Bronchial epithelial cell (primary cell): ENCODE data around the gene EIF4B. TPM values are rescaled to one million over a fixed set of nuclear protein-coding genes. Genes with fewer than 3 reads are reported as not detected.

Experiments
- DNase-seq: peaks from one replicate; pipeline ENCODE4 v3.0.0-alpha.2; 2010; ENCODE audit warnings: low read depth
- FAIRE-seq: peaks from 2 replicates; lab custom pipeline; 2011; peaks lifted over from hg19 to GRCh38; lab: Jason Lieb, UNC
- H3K27me3 ChIP-seq: 2 replicates; pipeline ENCODE4 v1.5.1; 2011; ENCODE audit warnings: low read length; ENCODE audit not compliant: control insufficient read depth, insufficient read depth
- H3K36me3 ChIP-seq: 2 replicates; pipeline ENCODE4 v1.5.1; 2011; ENCODE audit warnings: low read length; ENCODE audit not compliant: control insufficient read depth, insufficient read depth
- H3K4me3 ChIP-seq: 2 replicates; pipeline ENCODE4 v1.5.1; 2011; ENCODE audit warnings: mild to moderate bottlenecking, low read depth, low read length, control low read depth
- CTCF ChIP-seq: IDR thresholded peaks from 2 replicates; pipeline ENCODE4 v1.5.1; 2011; ENCODE audit warnings: mild to moderate bottlenecking, moderate library complexity, low read length, control low read depth, inconsistent platforms; ENCODE audit not compliant: insufficient read depth, severe bottlenecking
- total RNA-seq: library from RNA; depleted of rRNA; stranded (reverse); fragments of >200 nt; gene quantifications from 2 replicates; pipeline ENCODE4 v1.2.1, GENCODE V29; 2014

The EIF4B gene
- total RNA-seq, 1 donor from 2014 or later = 2,183 TPM

GRCh38 chr12:53064613-53065436 lies 58.6 kb downstream of the EIF4B start:
- TF ChIP-seq CTCF = no peak
- no peak for FAIRE-seq
- no peak overlapping the region for H3K4me3 ChIP-seq

GRCh38 chr12:53065470-53065869 lies 59.2 kb downstream of the EIF4B start:
- H3K36me3 ChIP-seq = peaks cover 20% of the 10 kb centered on the region
- DNase-seq (no peak), FAIRE-seq (peak; percentile 36)
- TF ChIP-seq CTCF = no peak
- no peak overlapping the region for H3K4me3 ChIP-seq
- no peaks in the 10 kb centered on the region for H3K27me3 ChIP-seq

More at GRCh38 chr12:53064613-53065436, 58.6 kb downstream of the EIF4B start:
- no peak for DNase-seq
- peaks cover 20% of the 10 kb centered on the region for H3K36me3 ChIP-seq
- H3K27me3 ChIP-seq = no peaks in the 10 kb centered on the region

GRCh38 chr12:53065975-53066931 lies 60.0 kb downstream of the EIF4B start:
- H3K36me3 ChIP-seq = peaks cover 22% of the 10 kb centered on the region
- TF ChIP-seq CTCF = peak; percentile 94
- peak; percentile 50 for DNase-seq
- H3K27me3 ChIP-seq = no peaks in the 10 kb centered on the region
- no peak overlapping the region for H3K4me3 ChIP-seq
- no peak for FAIRE-seq

GRCh38 chr12:53067074-53067992 lies 61.1 kb downstream of the EIF4B start:
- no peak for DNase-seq
- Histone ChIP-seq H3K27me3 (no peaks in the 10 kb centered on the region), H3K36me3 (peaks cover 23% of the 10 kb centered on the region), H3K4me3 (no peak overlapping the region)
- FAIRE-seq = peak; percentile 84
- no peak for TF ChIP-seq CTCF
